Type B pancreatic cell (in vitro differentiated cells): ENCODE measurements around the gene MSL3. TPM values are rescaled to one million over a fixed set of nuclear protein-coding genes. Genes with fewer than 3 reads are reported as not detected.

Source experiments
- DNase-seq: peaks from one replicate; pipeline ENCODE4 v3.0.0; 2021; ENCODE audit warnings: mixed read lengths; ENCODE audit not compliant: unreplicated experiment; ENCODE audit errors: extremely low spot score
- H3K27ac Mint-ChIP-seq: 2 replicates; pipeline ENCODE4 v1.8.0; 2021; ENCODE audit warnings: mild to moderate bottlenecking, mixed read lengths
- H3K27me3 Mint-ChIP-seq: 2 replicates; pipeline ENCODE4 v1.8.0; 2021; ENCODE audit warnings: mixed read lengths
- H3K36me3 Mint-ChIP-seq: 2 replicates; pipeline ENCODE4 v1.8.0; 2021; ENCODE audit warnings: mixed read lengths
- H3K4me1 Mint-ChIP-seq: one replicate; pipeline ENCODE4 v1.8.0; 2021; ENCODE audit warnings: mixed read lengths; ENCODE audit not compliant: unreplicated experiment
- H3K4me3 Mint-ChIP-seq: 2 replicates; pipeline ENCODE4 v1.8.0; 2021; ENCODE audit warnings: mild to moderate bottlenecking, mixed read lengths
- H3K9me3 Mint-ChIP-seq: 2 replicates; pipeline ENCODE4 v1.8.0; 2021; ENCODE audit warnings: mixed read lengths
- total RNA-seq: library from RNA; stranded (reverse); gene quantifications from 2 replicates; pipeline ENCODE4 v1.2.1, GENCODE V29; 2021; ENCODE audit warnings: low replicate concordance
- TF ChIP-seq, protein P1 (sequence below): fragments of 200-600 bp; sonication (generic); conservative IDR thresholded peaks from 2 replicates; pipeline ENCODE4 v1.5.0; 2021; ENCODE audit warnings: antibody characterized with exemption, mild to moderate bottlenecking

Gene MSL3
- total RNA-seq, 1 donor from 2014 or later, result 24.5 TPM

DNA sequence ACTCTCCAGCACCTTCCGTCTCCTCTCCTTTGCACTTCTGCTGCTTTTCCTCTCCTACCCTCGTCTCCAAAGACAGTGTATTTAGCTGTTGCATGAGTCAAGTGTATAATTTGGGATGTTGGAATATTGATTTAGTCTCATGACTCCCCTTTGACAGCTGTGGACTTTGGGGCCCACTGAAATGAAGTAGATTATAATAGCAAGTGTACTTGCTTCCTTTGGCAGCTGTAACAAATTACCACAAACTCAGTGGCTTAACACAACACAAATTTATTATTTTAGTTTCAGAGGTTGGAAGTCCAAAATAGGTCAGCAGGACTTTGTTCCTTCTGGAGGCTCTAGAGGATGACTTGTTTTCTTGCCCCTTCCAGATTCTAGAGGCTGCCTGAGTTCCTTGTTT lies 29.5 kb upstream of the MSL3 start:
- no peaks in the 10 kb centered on the region for H3K27me3 Mint-ChIP-seq
- no peaks in the 10 kb centered on the region for H3K9me3 Mint-ChIP-seq
- no peak overlapping the region for H3K27ac Mint-ChIP-seq
- DNase-seq, result no peak
- no peaks in the 10 kb centered on the region for H3K4me1 Mint-ChIP-seq
- TF ChIP-seq, protein P1, sequence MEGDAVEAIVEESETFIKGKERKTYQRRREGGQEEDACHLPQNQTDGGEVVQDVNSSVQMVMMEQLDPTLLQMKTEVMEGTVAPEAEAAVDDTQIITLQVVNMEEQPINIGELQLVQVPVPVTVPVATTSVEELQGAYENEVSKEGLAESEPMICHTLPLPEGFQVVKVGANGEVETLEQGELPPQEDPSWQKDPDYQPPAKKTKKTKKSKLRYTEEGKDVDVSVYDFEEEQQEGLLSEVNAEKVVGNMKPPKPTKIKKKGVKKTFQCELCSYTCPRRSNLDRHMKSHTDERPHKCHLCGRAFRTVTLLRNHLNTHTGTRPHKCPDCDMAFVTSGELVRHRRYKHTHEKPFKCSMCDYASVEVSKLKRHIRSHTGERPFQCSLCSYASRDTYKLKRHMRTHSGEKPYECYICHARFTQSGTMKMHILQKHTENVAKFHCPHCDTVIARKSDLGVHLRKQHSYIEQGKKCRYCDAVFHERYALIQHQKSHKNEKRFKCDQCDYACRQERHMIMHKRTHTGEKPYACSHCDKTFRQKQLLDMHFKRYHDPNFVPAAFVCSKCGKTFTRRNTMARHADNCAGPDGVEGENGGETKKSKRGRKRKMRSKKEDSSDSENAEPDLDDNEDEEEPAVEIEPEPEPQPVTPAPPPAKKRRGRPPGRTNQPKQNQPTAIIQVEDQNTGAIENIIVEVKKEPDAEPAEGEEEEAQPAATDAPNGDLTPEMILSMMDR, result no peak
- no peak overlapping the region for H3K4me3 Mint-ChIP-seq
- H3K36me3 Mint-ChIP-seq, result no peaks in the 10 kb centered on the region

- H3K9me3 Mint-ChIP-seq, result no peaks in the 10 kb centered on the region
- H3K27me3 Mint-ChIP-seq, result peaks cover 5% of the 10 kb centered on the region
- DNase-seq, result no peak
- no peaks in the 10 kb centered on the region for H3K4me1 Mint-ChIP-seq
- H3K4me3 Mint-ChIP-seq, result no peak overlapping the region
- H3K36me3 Mint-ChIP-seq, result no peaks in the 10 kb centered on the region
- H3K27ac Mint-ChIP-seq, result no peak overlapping the region
- TF ChIP-seq, protein P1, result no peak
Observed at GRCh38 chrX:11733614-11734013, 24.4 kb upstream of the MSL3 start.

- no peaks in the 10 kb centered on the region for H3K27me3 Mint-ChIP-seq
- TF ChIP-seq, protein P1, result no peak
- no peaks in the 10 kb centered on the region for H3K4me1 Mint-ChIP-seq
- no peaks in the 10 kb centered on the region for H3K36me3 Mint-ChIP-seq
- no peak for DNase-seq
- no peak overlapping the region for H3K4me3 Mint-ChIP-seq
- H3K27ac Mint-ChIP-seq, result no peak overlapping the region
- H3K9me3 Mint-ChIP-seq, result no peaks in the 10 kb centered on the region
Observed at GRCh38 chrX:11739776-11740175, 18.3 kb upstream of the MSL3 start.

- Mint-ChIP-seq H3K4me3 (no peak overlapping the region), H3K36me3 (no peaks in the 10 kb centered on the region), H3K27me3 (no peaks in the 10 kb centered on the region), H3K4me1 (no peaks in the 10 kb centered on the region), H3K27ac (no peak overlapping the region), H3K9me3 (no peaks in the 10 kb centered on the region)
- TF ChIP-seq, protein P1, result no peak
- DNase-seq, result no peak
Observed at GRCh38 chrX:11740794-11741193, 17.2 kb upstream of the MSL3 start.

DNA sequence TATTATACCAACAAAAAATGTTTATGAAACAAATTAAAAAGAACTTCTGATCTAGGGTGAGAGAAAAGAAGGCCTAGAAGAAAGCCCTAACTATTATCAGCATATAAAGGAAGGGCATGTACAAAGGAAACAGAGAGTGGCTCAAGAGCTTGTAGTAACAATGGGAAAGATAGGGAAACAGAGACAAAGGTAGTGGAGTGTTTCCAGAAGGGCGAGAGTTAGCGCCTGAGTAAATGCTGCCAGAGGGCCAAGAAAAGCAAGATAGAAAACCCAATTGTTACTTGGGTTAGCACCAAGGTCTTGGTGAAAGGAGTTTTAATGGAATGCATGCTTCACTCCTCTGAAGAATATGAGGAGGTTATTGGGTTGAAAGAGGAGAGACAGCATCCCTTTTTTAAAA lies 16.5 kb upstream of the MSL3 start:
- no peak overlapping the region for H3K27ac Mint-ChIP-seq
- no peak overlapping the region for H3K4me3 Mint-ChIP-seq
- H3K27me3 Mint-ChIP-seq, result no peaks in the 10 kb centered on the region
- TF ChIP-seq, protein P1, result no peak
- no peaks in the 10 kb centered on the region for H3K9me3 Mint-ChIP-seq
- H3K36me3 Mint-ChIP-seq, result no peaks in the 10 kb centered on the region
- no peaks in the 10 kb centered on the region for H3K4me1 Mint-ChIP-seq
- no peak for DNase-seq

GRCh38 chrX:11745881-11746280 lies 12.2 kb upstream of the MSL3 start:
- no peak overlapping the region for H3K4me3 Mint-ChIP-seq
- no peaks in the 10 kb centered on the region for H3K36me3 Mint-ChIP-seq
- no peaks in the 10 kb centered on the region for H3K27me3 Mint-ChIP-seq
- no peaks in the 10 kb centered on the region for H3K9me3 Mint-ChIP-seq
- no peak overlapping the region for H3K27ac Mint-ChIP-seq
- TF ChIP-seq, protein P1, result no peak
- no peaks in the 10 kb centered on the region for H3K4me1 Mint-ChIP-seq
- DNase-seq, result no peak
